GM13976 (cell line): Measurements from ENCODE around the gene ONECUT3.

Source experiments
- DNase-seq: peaks from one replicate; pipeline ENCODE4 v3.0.0; 2012; ENCODE audit warnings: low spot score
- CTCF ChIP-seq: IDR thresholded peaks from 2 replicates; pipeline ENCODE4 v1.5.1; 2012; ENCODE audit warnings: borderline replicate concordance, mild to moderate bottlenecking; ENCODE audit not compliant: insufficient read depth; ENCODE audit errors: extremely low read depth, missing control alignments, control extremely low read depth
- in situ Hi-C: fragments of 300-500 bp; cut with MboI; formaldehyde crosslinking; loops from one replicate; pipeline ENCODE4 v1.12.0; 2022; ENCODE audit warnings: low sequenced_read_pairs, mixed read lengths, inconsistent platforms; ENCODE audit not compliant: unreplicated experiment

Gene ONECUT3

DNA sequence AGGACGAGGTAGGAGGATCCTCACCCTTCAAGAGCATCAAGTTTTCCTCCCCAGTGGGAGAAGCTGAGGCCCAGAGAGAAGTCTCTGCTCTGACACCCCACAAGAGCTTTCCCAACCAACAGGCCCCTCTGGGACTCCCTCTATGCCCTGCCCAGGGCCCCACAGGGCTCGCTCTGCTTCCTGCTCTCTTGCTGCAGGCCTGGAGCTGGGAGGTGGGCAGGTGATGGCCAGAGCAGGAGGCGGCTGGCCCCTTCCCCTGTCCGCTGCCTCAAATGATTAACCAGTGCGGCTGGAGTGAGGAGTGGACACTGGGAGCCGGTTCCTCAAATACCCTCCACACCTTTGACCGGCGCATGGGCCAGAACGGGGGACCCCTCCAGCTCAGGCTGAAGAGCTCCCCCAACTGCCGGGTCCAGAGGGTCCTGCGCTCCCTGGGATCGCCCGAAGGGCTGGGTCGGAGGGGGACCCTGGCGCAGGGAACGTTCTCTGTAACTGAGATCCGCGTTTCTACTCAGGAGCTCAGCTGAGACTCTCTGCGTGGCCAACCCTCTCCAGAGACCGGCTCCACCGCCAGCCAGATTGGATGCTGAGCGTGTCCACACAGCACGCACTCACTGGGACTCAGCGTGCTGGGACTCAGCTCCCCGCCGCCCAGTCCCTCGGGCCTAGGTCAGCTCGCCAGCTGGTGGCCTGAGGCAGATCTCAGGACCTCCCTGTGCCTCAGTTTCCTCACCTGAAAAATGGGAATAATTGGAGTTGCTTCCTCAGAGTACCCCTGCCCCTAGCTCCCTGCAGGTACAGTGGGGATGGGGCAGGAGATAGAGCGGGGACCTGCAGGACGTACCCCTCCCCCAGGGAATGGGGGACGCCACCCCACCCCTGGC, 6.7 kb upstream of the ONECUT3 start:
- TF ChIP-seq CTCF = no peak
- no peak for DNase-seq
- in situ Hi-C loops = no loop called here

DNA sequence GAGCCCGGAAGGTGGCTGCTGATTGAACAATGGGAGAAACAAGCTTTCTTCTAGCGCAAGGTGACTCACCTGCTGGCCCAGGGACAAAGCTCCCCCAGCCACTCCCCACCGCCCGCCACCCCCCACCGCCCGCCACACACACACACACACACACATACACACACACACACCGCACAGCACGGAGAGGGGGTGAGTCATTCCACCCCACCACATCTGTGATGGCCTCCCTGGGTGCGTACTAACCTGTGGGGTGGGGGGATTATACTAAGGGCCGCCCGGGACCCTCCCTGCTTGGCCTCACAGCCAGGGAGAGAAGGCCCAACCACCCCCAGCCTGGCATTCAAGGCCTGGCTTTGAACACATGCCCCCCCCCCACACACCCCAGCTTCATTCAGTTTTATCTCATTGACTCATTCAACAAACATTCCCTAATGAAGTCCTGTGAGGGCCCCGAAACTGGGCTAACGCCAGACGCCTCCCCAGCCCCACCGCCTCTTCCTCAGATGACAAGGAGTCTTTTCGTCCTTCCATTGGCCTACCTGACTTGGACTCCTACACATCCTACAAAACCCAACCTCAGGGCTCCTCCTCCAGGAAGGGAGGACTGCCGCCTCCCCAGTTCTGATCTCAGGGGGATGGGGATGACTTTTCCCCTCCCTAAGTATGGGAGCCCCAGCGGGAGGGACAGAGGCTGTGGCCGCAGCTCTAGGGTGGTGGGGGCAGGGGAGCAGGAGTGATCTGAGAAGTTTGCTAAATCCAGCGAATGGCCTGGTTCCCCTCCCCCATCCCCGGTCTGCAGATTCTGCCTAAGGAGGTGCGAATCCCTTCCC, 5.8 kb upstream of the ONECUT3 start:
- no peak for TF ChIP-seq CTCF
- peak; percentile 77 for DNase-seq
- in situ Hi-C loops = no loop called here

- TF ChIP-seq CTCF = no peak
- peak; percentile 76 for DNase-seq
- in situ Hi-C loops = no loop called here
These were observed 5.0 kb upstream of the ONECUT3 start for GRCh38 chr19:1748115-1748872.

DNA sequence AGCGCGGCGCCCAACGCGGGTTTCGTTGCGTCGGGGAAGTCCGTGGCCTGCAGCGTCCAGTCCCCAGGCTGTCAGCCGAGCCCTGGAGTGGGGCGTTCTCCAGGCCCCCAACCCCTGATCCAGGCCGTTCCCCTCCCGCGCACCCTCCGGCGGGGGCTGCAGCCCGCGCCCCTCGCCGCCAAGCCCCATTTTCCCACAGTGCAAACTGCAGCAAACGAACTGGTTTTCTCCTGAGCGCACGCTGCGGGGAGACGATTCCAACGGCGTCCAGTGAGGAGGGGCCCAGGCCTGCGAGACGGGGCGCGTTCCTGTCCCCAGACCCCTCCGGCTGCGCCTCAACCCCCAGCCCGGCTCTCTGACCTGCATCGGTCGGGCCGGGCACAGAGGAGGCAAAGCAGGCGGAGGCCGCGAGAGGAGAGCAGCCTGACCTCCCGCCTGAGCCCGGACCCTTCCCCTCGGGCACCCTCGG, 4.4 kb upstream of the ONECUT3 start:
- no peak for TF ChIP-seq CTCF
- in situ Hi-C loops = no loop called here
- DNase-seq = no peak

- TF ChIP-seq CTCF = no peak
- in situ Hi-C loops = no loop called here
- no peak for DNase-seq
These were observed 3.6 kb upstream of the ONECUT3 start for GRCh38 chr19:1749373-1750342.
